Measurements from ENCODE around the gene PARD3.

DNA sequence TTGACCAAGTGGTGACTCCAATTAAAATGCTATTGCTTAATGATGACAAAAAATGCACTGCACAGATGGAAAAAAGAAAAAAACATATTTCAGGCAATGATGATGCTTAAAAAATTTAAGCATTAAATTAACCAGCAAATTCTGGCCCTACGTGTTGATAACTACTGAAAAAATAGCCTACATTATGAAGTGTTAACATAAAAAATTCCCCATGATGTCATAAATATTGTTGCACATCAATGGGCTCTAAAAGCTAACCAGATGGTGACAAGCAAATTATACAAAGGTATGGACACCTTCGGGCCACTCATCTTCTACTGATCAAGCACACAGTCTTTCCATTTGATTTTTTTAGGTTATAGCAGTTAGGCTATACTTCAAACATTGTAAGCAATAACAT lies 267.4 kb downstream of the PARD3 start:
- TF ChIP-seq, protein P1, sequence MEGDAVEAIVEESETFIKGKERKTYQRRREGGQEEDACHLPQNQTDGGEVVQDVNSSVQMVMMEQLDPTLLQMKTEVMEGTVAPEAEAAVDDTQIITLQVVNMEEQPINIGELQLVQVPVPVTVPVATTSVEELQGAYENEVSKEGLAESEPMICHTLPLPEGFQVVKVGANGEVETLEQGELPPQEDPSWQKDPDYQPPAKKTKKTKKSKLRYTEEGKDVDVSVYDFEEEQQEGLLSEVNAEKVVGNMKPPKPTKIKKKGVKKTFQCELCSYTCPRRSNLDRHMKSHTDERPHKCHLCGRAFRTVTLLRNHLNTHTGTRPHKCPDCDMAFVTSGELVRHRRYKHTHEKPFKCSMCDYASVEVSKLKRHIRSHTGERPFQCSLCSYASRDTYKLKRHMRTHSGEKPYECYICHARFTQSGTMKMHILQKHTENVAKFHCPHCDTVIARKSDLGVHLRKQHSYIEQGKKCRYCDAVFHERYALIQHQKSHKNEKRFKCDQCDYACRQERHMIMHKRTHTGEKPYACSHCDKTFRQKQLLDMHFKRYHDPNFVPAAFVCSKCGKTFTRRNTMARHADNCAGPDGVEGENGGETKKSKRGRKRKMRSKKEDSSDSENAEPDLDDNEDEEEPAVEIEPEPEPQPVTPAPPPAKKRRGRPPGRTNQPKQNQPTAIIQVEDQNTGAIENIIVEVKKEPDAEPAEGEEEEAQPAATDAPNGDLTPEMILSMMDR (IDR thresholded peaks at IDR 0.05): no peak
- TF ChIP-seq POLR2AphosphoS5 (IDR thresholded peaks at IDR 0.05): no peak
